ENCODE results near the gene HOXA4. TPM values are rescaled to one million over a fixed set of nuclear protein-coding genes. Genes with fewer than 3 reads are reported as not detected.

Gene HOXA4
- total and polyA plus RNA-seq, 10 donors: 2.1 to 10.8 (median 4.3) TPM

GRCh38 chr7:27119412-27119911, 11.1 kb downstream of the HOXA4 start:
- 31 to 68% (median 57%) methylated on average over 1 of the region's 1 CpG for WGBS, 5 donors
- Histone ChIP-seq H3K4me1 (peaks cover 0 to 34% (median 12%) of the 10 kb centered on the region in 6 donors), H3K36me3 (no peaks in the 10 kb centered on the region), H3K27ac (peak overlapping the region in 2 of 8 donors; percentile 85 to 89), H3K4me3 (no peak overlapping the region), H3K27me3 (replicated peaks in 1 of 7) (no peaks in the 10 kb centered on the region), H3K9me3 (no peaks in the 10 kb centered on the region)
- DNase-seq: no peak
- no peak for TF ChIP-seq POLR2AphosphoS5 (IDR thresholded peaks at IDR 0.05)
- no peak for TF ChIP-seq CTCF (IDR thresholded peaks at IDR 0.05 in 8 of 11, conservative IDR thresholded peaks at IDR 0.05 in 3 of 11)
- TF ChIP-seq POLR2A (IDR thresholded peaks at IDR 0.05): no peak
- intact Hi-C loops (cut with DNase I; ENCODE audit: low total_unique reads): loop anchor here (10.0 kb wide), 1 partner anchor 365 kb away; no protein-coding TSS in a partner anchor

- DNase-seq: no peak
- peaks cover 0 to 38% (median 12%) of the 10 kb centered on the region in 6 donors for H3K4me1 ChIP-seq
- no peak for TF ChIP-seq CTCF (IDR thresholded peaks at IDR 0.05 in 8 of 11, conservative IDR thresholded peaks at IDR 0.05 in 3 of 11)
- WGBS, 5 donors: 57 to 78% (median 75%) methylated on average over 3 of the region's 3 CpGs
- H3K9me3 ChIP-seq: no peaks in the 10 kb centered on the region
- no peaks in the 10 kb centered on the region for H3K36me3 ChIP-seq
- H3K27me3 ChIP-seq (replicated peaks in 1 of 7): no peaks in the 10 kb centered on the region
- H3K4me3 ChIP-seq: peak overlapping the region in 6 of 8 donors; percentile 8 to 59 (median 28)
- intact Hi-C loops (cut with DNase I; ENCODE audit: low total_unique reads): loop anchor here (10.0 kb wide), 1 partner anchor 364 kb away; no protein-coding TSS in a partner anchor
- peak overlapping the region in 6 of 8 donors; percentile 32 to 89 (median 72) for H3K27ac ChIP-seq
These were observed 12.0 kb downstream of the HOXA4 start for GRCh38 chr7:27118580-27118979.

GRCh38 chr7:27117887-27118491, 12.6 kb downstream of the HOXA4 start:
- intact Hi-C loops (cut with DNase I; ENCODE audit: low total_unique reads): loop anchor here (10.0 kb wide), 1 partner anchor 363 kb away; no protein-coding TSS in a partner anchor
- no peaks in the 10 kb centered on the region for H3K9me3 ChIP-seq
- H3K4me3 ChIP-seq: peak overlapping the region in 6 of 8 donors; percentile 8 to 59 (median 28)
- H3K36me3 ChIP-seq: no peaks in the 10 kb centered on the region
- WGBS, 5 donors: 64 to 75% (median 70%) methylated on average over 19 of the region's 19 CpGs
- DNase-seq: no peak
- peak overlapping the region in 7 of 8 donors; percentile 35 to 89 (median 71) for H3K27ac ChIP-seq
- TF ChIP-seq POLR2AphosphoS5 (IDR thresholded peaks at IDR 0.05): peak in 2 of 3 donors; percentile 35 to 61
- no peak for TF ChIP-seq POLR2A (IDR thresholded peaks at IDR 0.05)
- H3K4me1 ChIP-seq: peaks cover 0 to 40% (median 12%) of the 10 kb centered on the region in 6 donors
- no peaks in the 10 kb centered on the region for H3K27me3 ChIP-seq (replicated peaks in 1 of 7)

GRCh38 chr7:27116962-27117886, 13.3 kb downstream of the HOXA4 start:
- Histone ChIP-seq H3K9me3 (no peaks in the 10 kb centered on the region), H3K27me3 (replicated peaks in 1 of 7) (no peaks in the 10 kb centered on the region), H3K36me3 (no peaks in the 10 kb centered on the region), H3K4me1 (peaks cover 0 to 48% (median 19%) of the 10 kb centered on the region in 6 donors), H3K4me3 (peak overlapping the region in 6 of 8 donors; percentile 3 to 59 (median 20)), H3K27ac (peak overlapping the region in 7 of 8 donors; percentile 35 to 89 (median 71))
- TF ChIP-seq POLR2A (IDR thresholded peaks at IDR 0.05) (no peak), POLR2AphosphoS5 (IDR thresholded peaks at IDR 0.05) (no peak), CTCF (IDR thresholded peaks at IDR 0.05 in 8 of 11, conservative IDR thresholded peaks at IDR 0.05 in 3 of 11) (no peak)
- intact Hi-C loops (cut with DNase I; ENCODE audit: low total_unique reads): loop anchor here (10.0 kb wide), 1 partner anchor 362 kb away; no protein-coding TSS in a partner anchor
- no peak for DNase-seq
- 59 to 82% (median 79%) methylated on average over 12 of the region's 12 CpGs for WGBS, 5 donors

Measured in spleen (tissue), 11 donors.